D341Med (cell line): Measurements from ENCODE around the gene PERCC1.
"Not testable (repeated sequence)": the region's sequence is repeated elsewhere in the genome, so short reads cannot be mapped to it uniquely, and the experiment has no call there.

Experiments used
- DNase-seq: peaks from one replicate; pipeline ENCODE4 v3.0.0; 2012; ENCODE audit warnings: low spot score

Gene PERCC1

DNA sequence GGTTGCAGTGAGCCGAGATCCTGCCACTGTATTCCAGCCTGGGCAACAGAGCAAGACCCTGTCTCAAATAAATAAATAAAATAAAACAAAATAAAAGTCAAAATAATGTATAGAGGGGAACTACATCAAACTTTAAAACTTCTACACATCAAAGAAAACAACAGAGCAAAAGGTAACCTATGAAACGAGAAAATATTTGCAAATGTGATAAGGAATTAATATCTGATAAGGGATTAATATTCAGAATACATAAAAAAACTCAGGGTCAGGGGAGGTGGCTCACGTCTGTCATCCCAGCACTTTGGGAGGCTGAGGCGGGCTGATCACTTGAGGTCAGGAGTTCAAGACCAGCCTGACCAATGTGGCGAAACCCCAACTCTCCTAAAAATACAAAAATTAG lies 38.3 kb downstream of the PERCC1 start:
- DNase-seq = not testable (repeated sequence)

DNA sequence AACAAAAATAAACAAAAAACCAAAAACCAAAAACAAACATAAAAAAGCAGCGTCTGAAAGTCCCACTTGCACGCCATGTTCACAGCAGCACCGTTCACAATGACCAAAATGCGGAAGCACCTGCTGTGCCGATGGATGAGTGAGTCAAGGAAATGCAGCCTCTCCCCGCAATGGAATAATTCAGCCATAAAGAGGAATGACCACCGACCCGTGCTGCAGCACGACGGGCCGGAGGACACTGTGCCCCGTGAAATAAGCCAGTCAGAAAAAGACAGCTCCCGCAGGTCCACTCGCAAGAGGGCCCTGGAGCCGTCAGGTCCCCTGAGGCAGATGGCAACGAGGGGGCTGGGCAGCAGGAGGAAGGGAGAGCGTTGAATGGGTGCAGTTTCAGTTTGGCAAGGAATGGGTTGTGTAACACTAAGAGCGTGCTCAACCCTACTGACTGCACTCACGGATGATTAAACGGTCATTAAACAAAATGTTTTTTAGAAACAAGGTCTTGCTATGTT lies 38.9 kb downstream of the PERCC1 start:
- no peak for DNase-seq

DNA sequence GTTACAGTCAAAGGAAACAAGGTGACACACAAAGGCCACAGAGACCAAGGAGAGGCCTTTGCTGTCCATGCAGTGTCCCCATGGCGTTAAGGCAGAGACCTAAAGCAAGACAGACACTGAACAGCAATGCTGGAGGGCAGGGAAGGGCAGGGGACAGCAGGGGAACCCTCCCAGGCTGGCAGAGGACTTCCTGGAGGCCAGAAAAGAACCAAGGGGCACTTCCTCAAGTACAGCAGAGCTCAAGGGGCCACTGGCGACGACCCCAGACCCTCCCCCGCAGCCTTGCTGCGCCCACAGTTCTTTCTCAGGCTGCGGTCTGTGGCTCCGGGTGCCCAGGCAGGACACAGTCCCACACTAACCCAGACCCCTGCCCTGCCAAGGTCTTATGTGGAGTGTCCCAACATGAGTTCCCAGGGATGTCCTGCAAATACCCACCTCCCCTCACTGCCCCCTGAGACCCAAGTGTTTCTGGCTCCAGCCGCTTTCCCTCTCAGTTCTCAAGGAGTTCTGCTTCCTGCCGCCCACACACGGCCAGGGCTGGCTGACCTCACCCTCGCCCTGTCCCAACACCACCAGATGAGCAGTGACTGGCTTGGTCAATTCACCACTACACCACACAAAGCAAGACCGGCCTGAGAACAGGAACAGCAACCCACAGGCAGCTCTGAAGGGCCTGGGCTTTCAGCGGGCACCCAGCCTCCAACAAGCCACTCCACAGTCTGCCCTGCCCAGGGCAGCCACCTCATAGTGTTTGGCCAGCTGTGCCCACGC lies 39.8 kb downstream of the PERCC1 start:
- DNase-seq = no peak

DNA sequence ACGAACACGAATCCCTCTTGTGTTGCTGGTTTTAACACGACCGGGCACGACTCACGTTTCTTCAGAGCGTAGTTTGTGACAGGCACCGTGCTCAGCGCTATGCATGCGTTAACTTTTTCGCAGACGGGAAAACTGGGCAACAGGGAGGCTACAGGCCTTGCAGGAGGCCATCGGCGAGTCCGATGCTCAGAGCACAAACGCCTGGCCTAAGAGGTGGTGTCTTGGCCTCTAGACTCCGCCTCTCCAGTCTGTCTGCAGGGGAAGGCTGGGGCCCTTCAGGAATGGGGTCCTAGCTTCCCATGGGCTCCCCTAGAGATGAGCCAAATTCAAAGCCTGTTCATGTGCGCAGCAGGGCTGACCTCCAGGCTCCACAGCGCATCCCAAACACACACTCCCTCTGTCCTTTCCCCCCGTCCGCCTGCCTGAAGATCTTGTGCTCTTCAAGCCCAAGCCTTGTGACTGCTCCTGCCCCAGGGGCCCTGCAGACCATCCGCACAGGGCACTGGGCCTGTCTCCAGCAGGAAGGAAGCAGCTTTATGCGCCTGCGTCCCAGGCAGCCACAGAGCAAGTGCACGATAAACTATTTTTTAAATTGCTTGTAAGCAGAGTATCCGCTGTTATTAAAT lies 40.8 kb downstream of the PERCC1 start:
- DNase-seq = no peak

DNA sequence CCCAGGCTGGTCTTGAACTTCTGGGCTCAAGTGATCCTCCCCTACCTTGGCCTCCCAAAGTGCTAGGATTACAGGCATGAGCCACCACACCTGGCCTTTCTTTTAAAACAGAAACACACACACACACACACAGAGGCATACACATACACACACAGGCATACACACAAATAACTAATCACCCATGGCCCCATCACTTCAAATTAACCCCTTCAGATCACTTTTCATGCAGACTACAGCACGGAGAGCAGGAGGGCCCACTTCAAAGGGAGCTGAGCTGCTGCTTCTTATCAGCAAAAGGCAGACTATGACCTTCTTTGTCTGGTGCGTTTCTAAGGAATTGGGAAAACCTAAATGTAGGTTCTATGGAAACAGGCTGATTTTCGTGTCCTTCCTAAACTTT lies 42.1 kb downstream of the PERCC1 start:
- DNase-seq = no peak

DNA sequence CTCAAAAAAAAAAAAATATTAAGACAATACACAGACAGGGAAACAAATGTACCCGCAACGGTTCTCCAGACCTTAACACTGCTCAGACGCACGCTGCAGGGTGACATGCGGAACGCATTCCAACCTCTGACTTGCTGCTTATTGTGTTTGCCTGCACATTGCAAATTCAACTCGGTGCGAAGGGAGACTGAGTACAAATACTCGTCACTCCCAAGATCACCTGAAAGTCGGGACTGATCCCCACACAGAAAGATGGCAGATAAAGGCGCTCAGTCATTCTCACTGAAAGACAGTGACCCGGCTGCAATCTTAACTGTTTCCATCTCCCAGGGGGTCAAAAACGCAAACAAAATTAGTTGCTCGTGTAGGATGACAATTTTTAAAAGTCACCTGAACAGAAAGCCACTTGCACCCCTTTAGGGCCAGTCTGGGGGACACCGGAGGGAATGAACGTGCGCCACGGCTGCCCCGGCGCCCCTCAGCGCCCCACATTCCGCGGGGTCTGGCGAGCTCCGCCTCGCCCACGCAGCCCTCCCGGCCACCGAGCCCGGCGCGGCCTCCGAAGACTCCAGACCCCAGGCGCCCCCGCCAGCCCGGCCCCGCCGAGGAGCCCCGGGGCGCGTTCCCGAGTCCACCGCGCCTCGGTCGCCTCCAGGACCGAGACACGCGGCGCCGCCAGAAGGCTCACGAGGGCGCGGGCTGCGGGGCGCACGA lies 43.4 kb downstream of the PERCC1 start:
- no peak for DNase-seq

DNA sequence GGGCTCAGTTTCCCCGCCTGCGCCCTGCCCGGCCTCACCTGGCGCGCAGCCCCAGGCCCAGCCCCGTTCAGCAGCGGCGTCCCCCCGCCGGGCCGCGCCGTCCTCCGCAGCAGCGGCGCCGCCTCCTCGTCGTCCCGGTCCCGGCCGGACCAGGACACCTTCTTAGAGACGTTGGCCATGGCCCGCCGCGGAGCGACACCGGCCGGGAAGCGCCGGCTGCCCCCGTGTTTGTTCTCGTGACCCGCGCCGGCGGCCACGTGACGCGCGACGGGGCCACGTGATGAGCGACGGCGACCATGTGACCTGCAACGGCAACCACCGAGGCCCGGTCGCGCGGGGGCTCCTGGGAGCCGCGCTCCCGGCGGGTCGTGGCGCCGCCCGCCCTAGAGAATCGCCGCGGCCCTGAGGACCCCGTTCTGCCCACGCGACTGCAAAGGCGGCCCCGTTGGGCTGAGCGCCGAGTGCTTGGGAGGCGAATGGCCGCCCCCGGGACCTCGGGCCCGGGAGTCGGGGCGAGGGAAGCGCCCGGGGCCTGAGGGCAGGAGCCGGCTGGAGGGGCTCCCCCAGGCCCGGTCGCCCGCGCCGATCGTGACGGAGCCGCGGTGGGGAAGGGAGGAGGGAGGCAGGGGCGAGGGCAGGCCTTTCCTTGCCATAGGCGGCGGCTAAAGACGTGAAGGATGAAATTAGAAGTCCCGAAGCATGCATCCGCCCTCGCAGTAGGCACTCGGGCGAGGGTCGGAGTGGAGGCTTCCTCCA lies 44.1 kb downstream of the PERCC1 start, which contains the start of gene CLCN7:
CLCN7 (minus strand) TSS at position 233 of the 756 bp plus-strand sequence; CDS start at position 179, 54 bp downstream.
- peak; percentile 98 for DNase-seq

DNA sequence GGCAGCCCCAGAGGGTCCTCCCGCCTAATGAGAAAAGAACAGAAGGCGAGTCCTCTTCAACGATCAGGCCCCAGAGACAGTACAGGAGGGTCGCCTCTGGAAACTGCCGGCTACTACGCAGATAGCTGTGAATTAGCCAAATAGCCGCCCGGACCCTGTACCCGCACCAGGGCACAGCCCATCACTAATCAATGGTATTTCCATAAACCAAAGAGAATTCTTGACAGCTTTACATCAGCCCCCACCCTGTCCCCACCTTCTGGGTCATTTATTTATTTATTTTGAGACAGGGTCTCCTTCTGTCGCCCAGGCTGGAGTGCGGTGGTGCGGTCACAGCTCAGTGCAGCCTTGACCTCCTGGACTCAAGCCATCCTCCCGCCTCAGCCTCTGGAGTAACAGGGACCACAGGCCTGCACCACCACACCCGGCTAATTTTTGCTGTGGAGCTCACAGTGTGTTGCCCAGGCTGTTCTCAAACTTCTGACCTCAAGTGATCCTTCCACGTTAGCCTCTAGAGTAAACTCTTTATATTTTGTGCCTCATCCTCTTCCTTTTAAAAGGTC lies 44.8 kb downstream of the PERCC1 start:
- DNase-seq = no peak

DNA sequence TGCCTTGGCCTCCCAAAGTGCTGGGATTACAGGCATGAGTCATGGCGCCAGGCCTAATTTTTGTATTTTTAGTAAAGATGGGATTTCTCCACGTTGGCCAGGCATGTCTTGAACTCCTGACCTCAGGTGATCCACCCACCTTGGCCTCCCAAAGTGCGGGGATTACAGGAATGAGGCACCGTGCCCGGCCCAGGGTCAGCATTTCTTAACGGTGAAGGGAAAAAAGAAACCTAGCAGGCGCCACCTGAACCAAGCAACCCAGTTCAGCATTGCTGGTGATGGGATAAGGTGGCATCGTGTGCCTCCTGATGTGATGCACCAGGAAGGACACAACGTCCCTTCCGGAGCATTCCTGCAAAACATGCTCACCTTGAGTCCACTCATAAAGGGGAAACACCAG lies 46.2 kb downstream of the PERCC1 start:
- DNase-seq = no peak

DNA sequence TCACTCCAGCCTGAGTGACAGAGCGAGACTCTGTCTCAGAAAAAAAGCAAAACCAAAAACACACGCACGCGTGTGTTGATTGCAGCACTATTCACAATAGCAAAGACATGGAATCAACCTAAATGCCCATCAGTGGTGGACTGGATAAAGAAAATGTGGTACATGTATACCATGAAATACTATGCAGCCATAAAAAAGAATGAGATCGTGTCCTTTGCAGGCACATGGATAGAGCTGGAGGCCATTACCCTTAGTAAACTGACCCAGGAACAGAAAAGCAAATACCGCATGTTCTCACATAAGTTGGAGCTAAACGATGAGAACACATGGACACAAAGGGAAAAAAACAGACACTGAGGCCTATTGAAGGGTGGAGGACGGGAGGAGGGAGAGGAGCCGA lies 48.1 kb downstream of the PERCC1 start:
- not testable (repeated sequence) for DNase-seq

DNA sequence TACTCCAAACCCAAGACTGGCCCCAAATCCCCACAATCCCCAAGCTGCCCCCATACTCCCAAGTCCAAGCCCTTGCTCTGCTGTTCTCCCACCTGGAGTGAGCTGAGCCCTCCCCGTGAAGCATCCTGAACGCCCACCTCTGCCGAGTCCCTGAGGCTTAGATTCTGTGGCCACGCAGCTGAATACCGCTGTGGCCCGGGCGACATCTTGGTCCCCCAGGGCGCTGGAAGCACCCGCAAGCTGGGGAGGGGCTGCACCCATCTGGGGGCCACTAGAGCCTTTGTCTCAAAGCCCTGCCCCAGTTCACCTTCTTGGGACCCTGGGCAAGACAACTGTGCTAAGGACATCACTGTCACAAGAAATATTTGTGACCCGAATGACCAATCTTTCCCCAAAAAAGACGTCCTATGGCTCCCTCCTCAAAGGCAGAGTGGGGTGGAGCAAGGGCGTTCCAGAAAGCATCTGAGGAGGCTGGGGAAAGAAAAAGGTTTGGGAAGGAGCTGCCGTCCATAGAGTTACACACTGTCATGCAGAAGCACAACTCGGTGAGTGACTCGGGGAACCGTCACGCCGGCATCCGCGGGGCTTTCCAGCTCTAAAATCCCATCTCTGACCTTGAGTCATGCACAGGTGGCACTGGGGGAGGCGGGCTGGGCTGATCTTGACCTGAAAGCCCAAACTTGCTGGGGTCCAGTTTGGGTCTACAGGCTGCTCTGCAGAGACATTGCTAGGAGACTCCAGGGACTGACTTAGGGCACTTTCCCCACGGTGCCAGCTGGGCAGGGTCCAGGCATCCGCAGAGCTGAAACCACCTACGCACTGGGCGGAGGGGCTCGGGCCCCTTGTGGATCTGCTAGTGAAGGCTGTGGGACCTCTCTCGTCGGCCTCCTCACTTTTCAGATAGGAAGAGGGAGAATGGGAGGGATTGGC lies 51.3 kb downstream of the PERCC1 start:
- no peak for DNase-seq
